DOHH2 (cell line): ENCODE measurements around the gene OXNAD1.

Experiments
- EZH2phosphoT487 ChIP-seq: fragments of 200-600 bp; sonication (generic); IDR thresholded peaks from 2 replicates; pipeline ENCODE4 v1.6.1; 2017; ENCODE audit warnings: borderline replicate concordance, mild to moderate bottlenecking, antibody characterized with exemption, low read length, moderate library complexity, mixed read lengths
- TF ChIP-seq, protein P1 (sequence below): fragments of 200-600 bp; sonication (generic); IDR thresholded peaks from one replicate; pipeline ENCODE4 v1.5.1; 2014; ENCODE audit warnings: antibody characterized with exemption, mild to moderate bottlenecking, low read depth, low read length; ENCODE audit not compliant: poor library complexity, severe bottlenecking

DNA sequence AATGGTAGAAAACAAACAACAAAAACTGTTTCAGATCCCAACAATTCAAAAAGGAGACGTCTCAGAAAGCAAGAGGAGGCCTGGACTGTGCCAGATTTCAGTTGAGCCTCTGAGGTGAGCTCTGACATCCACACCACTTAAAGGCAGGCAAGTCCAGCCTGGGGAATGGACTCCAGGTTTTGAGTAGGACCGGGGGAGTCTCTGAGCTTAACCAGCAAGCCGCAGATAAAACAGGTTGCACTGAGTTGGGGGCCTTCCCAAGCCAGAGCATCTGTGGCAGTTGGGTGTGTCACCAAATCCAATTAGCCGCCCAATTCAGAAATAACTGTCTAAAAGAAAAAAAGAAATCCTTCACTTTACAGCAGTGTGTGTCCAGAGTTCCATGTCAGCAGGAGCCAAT lies 54.7 kb downstream of the OXNAD1 start:
- TF ChIP-seq, protein P1, sequence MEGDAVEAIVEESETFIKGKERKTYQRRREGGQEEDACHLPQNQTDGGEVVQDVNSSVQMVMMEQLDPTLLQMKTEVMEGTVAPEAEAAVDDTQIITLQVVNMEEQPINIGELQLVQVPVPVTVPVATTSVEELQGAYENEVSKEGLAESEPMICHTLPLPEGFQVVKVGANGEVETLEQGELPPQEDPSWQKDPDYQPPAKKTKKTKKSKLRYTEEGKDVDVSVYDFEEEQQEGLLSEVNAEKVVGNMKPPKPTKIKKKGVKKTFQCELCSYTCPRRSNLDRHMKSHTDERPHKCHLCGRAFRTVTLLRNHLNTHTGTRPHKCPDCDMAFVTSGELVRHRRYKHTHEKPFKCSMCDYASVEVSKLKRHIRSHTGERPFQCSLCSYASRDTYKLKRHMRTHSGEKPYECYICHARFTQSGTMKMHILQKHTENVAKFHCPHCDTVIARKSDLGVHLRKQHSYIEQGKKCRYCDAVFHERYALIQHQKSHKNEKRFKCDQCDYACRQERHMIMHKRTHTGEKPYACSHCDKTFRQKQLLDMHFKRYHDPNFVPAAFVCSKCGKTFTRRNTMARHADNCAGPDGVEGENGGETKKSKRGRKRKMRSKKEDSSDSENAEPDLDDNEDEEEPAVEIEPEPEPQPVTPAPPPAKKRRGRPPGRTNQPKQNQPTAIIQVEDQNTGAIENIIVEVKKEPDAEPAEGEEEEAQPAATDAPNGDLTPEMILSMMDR, result no peak
- no peak for TF ChIP-seq EZH2phosphoT487
